HG03442 (cell line): ENCODE data around the gene RPN2.

Source experiments
- ATAC-seq: cut with Tn5 transposase; IDR thresholded peaks from one replicate; pipeline ENCODE4 v1.9.1; 2021; ENCODE audit warnings: mild to moderate bottlenecking, moderate library complexity; ENCODE audit not compliant: unreplicated experiment

The RPN2 gene

DNA sequence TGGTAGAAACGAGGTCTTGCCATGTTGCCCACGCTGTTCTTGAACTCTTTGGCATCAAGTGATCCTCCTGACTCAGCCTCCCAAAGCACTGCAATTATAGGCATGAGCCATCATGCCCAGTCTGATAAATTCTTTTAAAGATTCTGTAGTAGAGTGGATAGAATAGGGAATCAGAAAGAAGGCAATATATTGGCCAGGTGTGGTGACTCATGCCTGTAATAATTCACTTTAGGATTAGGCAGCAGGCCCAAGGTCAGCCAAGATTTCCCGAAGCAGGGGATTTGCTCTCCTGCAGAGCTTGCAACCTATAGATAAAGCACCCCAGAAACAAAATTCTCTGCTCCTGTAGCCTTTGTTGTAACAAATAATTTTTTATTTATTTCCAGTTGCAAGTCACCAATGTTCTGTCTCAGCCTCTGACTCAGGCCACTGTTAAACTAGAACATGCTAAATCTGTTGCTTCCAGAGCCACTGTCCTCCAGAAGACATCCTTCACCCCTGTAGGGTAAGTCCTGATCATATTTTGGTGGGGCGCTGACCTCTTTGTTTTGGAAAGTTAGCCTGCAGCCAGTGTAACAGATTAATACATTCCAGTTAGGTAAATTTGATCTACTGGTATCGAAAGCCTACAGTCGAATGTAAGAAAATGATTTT lies 30.7 kb downstream of the RPN2 start:
- ATAC-seq: no peak

DNA sequence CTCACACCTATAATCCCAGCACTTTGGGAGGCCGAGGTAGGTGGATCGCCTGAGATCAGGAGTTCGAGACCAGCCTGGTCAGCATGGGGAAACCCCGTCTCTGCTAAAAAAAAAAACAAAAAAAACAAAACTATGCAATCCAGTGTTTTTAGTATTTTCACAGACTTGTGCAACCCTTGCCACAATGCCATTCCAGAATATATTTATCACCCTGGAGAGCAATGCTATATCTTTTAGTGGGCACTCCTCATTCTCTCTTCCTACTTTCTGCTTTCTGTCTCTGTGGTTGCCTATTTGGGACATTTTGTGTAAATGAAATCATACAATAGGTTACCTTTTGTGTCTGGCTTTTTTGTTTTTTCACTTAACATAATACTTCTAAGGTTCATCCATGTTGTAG lies 39.3 kb downstream of the RPN2 start:
- no peak for ATAC-seq

DNA sequence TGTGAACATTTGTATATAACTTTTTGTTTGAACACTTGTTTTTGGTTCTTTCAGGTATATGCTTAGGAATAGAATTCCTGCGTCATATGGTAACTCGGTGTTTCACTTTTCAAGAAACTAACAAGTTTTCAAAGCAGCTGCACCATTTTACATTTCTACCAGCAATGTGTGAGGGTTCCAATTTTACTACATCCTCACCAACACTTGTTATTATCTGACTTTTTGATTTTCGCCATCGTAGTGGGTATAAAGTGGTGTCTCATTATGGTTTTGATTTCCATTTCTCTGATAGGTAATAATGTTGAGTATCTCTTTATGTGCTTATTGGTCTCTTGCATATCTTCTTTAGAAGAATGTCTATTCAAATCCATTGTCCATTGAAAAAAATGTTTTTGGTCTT lies 39.8 kb downstream of the RPN2 start:
- no peak for ATAC-seq

DNA sequence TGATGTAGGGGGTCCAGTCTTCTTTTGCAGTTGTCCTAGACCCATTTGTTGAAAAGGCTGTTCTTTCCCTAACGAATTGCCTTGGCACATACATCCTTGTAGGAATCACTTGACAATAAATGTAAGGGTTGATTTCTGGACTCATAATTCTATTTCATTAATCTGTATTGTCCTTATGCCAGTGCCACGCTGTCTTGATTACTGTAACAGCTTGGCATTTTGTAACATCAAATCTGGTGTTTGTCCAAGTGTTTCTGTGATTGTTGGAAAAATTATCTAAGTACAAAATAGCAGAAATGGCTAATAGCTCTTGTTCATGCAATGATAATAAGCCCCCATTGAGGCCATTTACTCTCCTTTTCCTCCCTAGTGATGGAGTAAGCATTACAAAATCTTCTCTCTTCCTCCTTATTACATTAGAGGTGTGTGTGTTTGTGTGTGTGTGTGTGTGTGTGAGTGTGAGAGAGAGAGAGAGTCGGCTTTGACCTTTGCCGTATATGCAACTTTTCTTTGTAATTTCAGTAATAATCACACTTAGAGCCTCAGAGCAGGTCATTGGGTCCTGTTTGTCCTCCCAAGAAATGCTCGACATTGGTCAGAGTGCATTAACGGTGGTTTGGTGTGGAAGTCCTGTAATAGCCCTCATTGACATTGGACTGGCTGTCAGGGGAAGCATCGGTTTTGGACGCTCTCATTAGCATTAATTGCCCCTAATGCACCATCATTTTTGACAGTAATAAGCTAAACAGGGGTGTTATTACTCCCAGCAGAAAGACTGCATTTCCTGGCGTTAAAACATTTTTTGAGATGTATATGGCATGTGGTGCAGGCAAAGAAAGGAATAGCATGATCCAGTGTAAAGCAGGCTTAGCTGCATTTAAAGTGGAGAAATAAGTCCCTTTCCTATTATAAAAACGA lies 40.9 kb downstream of the RPN2 start:
- ATAC-seq: no peak

DNA sequence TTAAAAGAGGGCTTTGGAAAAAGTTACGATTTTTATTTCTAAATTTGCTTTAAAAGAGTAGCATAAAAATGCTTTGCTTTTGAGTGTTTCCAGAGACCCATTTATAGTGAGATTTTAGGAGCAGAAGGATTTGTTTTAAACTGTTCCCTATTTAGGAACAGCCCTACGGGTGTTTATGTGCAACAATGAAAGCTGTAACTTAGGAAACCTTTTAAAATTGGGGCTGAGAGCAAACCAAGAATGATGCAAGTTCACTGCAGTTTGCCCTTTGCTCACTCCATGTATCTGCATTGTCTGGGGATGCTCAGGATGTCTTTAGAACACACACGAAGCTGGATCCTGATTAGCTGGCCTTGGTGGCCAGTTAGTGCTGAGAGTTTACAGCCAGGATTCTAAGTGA lies 41.6 kb downstream of the RPN2 start:
- no peak for ATAC-seq

DNA sequence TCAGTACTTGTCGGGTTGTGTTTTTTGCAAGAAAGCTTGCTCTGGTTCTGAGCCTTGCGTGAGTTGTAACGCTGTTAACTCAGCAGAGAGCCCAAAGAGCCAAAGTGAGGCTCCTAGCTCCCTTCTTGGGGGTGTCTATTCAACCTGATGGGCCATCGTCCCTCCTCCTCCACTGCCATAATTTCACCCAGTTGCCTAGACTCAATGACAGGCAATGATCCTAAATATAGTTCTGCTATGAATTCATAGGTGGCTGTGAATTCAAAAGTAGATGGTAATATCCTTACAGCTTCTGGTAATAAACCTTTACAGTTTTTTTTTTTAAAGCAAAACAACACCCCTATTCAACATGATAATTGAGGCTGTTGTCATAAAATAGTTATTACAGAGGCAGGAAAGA lies 43.0 kb downstream of the RPN2 start:
- no peak for ATAC-seq

DNA sequence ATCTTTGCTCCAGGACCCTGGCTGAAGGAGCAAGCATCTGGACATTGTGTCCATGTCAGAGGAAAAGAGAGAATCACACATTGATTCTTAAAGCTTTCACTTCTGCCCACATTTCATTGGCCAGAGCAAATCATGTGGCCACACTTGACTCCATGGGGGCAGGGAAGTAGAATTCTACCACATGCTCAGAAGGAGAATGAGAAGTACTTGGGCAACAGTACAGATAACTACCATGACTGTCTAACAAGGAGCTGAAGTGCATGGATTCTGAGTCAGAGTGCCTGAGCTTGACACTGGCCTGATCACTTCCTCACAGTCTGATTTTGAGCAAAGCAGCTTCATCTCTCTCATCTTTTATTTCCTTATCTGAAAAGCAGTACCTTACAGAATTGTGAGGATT lies 43.9 kb downstream of the RPN2 start:
- no peak for ATAC-seq

DNA sequence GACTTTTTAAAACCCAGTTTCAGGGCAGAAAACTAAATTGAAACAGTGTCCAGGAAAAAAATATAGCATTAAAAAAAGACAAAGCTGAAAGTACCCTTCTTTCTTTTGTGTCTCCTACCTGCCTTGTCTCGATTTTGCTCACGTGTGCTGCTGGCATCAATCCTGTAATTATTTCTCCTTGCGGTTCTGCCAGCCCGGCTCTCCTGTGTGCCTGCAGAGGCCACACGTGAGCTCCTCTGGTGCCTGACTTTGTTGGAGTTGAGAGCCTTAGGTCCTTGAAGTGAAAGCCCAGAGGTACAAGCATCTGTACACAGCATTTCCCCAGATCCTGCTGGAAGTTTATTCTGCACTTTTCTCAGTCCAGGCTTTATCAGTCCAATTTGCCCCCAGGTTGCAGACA lies 46.0 kb downstream of the RPN2 start:
- ATAC-seq: no peak

DNA sequence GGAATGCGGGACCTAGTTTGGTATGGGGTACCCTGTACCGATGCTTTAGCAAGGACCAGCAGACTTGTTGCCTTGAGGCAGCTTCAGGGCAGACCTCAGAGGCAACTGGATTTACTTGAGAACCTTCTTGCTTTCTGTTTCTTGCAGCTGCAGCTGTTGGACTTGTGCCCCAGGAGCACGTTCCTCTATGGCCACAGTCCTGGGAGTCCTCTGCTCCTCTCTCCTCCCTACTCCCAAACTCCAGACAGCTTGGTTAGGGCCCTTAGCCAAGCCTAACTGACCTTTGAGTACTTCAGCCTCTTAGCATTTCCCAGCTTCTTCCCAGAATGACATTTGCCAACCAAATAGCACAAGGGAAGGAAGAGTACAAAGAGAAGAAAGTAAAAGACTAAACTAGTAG lies 47.8 kb downstream of the RPN2 start:
- no peak for ATAC-seq

DNA sequence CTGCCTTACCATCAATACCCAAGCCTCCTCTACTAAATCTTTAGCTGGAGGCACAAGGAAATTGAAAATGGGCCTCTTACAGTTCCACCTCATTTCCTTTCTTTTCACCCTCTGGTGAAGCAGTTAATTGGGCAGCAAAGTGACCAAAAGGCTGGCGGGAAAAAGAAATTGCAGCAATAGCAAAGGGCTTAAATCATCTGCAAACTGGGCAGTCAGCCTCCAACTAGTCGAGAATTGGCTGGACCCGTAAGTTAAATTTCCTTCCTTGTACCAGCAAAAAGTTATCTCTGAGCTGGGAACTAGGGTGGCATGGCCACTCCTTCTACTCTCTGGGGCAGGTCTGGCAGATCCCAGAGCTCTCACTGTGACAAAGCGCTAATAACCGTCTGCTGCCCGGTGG lies 49.0 kb downstream of the RPN2 start:
- ATAC-seq: no peak

DNA sequence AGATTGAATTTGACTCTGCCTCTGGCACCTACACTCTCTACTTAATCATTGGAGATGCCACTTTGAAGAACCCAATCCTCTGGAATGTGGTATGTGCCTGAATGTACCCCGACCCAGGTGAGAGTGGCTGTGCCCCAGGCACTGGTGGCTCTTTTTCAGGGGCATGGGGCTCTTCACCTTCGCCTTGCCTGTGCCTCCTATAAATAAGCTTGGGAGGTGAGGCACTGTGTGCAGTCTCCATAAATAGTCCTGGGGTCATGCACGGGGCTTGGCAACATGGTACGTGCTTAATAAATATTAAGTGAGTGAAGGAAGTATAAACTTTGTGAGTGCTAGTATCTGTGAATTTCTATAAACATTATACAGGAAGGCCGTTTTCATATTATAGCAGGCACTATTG lies 49.5 kb downstream of the RPN2 start:
- ATAC-seq: no peak

DNA sequence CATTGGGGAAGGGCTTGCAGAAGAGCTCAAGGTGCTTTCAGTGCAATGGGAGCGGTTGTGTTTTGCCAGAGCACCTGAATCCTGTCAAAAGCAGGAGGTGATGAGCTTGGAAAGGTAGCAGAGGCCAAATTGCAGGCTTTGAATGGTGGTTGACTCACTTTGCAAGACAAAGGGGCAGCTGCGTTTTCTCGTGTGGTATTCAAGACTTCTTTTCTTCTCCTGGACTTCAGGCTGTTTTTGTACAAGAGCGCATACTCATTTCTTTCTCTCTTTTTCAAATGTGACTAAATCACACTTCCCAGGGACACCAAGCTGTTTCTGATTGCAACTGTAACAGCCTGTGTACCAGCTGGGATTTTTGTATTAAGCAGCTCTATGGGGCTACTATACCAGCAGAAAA lies 50.2 kb downstream of the RPN2 start:
- no peak for ATAC-seq

DNA sequence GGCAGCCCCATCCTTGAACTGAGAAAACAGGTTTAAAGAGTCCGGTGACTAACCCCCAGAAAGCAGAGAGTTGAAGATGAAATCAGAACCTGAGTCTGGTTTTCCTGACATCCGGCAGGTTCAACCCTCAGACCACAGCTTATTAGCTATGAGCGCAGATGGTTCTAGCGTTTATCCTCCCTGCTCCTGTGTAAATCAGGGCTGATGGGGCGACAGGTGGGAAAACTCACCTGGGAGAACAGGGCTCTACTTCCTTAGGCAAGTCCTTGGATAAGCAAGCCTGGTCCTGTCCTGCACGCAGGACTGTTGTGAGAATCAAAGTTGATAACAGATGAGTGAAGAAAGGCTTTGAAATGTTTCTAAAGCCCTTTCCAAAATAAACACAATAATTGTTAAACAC lies 51.1 kb downstream of the RPN2 start:
- no peak for ATAC-seq

DNA sequence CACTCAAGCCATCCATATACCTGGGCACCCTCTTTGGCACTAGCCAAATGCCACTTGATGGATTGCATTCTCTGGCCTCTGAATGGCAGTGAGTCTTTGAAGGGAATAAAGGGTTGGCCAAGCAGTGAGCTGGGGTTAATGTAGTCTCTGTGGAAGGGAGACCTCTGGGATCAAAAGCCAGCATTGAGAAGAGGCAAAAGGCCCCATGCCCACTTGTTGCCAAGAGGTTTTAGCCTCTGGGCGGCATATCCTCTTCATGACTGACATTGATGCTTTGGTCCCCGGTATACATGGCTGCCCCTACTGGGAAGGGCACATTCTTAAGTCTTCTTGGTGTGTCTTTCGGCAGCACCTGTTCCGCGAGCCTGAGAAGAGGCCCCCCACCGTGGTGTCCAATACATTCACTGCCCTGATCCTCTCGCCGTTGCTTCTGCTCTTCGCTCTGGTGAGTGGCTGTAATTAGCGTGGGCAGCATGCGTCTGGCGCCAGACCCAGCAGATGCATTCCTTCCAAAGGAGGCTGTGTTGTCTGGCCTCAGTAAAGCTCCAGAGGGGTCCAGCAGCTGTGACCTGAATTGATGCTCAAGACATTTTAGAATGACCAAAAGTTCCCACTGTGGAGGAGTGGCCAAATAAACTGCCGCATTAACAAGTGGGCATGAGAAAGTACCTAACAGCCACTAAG lies 53.0 kb downstream of the RPN2 start:
- ATAC-seq: no peak

DNA sequence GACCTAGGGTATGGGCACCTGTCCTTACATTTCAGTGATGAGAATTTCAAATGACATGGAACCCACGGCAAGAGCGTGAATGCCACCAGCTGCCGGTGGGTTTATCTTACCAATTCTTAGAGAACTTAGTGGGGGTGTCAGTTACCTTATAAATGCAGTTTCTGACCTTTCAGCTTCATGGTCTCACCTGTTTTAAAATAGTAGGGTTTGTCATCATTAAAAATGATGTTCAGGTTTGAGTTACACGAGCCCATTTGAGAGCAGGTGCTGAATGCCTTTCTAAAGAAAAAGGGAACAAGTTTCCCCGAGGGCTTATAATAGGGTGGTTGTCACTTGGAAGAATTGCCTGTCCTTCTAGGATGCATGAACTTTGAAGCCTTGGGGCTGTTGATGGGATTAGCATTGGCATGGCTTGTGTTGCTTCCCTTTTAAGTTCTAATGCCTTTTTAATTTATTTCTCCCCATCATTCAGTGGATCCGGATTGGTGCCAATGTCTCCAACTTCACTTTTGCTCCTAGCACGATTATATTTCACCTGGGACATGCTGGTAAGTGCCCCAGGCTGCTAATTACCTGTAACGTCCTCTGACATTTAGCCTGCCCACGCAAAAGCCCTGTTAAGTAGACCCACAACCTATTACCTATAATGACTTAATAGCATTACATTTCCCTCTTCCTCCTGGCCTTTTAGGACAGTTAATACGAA lies 54.6 kb downstream of the RPN2 start:
- no peak for ATAC-seq

DNA sequence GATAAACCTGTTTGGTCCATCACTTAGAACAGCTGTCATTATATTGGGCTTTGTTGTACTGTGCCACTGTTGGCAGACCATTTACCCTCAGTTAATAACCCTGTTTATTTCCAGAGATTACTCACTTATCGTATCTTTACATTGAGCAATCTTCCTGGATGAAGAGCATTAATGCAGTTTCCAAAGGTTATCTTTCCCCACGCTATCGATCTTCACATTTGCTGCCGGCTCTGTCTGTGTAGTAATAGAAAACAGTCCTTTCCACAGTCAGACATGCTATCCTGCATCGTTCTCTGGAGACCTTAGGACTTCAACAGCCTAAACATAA lies 55.1 kb downstream of the RPN2 start:
- no peak for ATAC-seq

DNA sequence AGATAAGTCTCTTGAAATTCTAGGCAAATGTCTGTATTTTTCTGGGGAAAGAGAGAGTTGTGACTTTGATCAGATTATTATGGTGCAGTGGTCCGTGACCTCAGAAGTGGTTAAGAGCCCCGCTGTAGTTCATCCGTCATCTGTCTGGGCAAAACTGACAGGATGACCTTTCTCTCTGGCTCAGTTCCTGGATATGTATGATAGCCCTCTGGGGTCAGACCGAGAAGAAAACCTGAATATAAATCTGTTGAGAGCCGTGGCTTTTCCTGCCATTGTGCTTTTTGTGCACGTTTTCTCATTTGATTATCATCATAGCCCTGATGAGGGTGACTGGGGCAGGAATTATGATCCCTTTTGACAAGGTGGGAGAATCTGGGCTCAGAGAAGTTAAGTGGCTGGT lies 55.9 kb downstream of the RPN2 start:
- no peak for ATAC-seq

DNA sequence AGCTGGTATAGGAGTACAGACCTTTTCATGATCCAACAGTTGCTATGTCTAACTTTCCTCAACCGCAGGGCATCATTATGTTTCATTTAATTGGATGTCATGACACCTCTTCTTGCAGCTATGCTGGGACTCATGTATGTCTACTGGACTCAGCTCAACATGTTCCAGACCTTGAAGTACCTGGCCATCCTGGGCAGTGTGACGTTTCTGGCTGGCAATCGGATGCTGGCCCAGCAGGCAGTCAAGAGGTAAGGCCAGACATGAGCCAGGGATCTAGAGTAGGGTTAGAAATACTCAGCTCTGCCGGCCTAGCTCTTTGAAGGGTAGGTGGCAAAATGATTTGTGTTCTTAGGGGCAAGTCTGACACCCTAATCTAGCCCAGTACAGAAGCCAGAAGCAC lies 57.3 kb downstream of the RPN2 start:
- ATAC-seq: no peak

DNA sequence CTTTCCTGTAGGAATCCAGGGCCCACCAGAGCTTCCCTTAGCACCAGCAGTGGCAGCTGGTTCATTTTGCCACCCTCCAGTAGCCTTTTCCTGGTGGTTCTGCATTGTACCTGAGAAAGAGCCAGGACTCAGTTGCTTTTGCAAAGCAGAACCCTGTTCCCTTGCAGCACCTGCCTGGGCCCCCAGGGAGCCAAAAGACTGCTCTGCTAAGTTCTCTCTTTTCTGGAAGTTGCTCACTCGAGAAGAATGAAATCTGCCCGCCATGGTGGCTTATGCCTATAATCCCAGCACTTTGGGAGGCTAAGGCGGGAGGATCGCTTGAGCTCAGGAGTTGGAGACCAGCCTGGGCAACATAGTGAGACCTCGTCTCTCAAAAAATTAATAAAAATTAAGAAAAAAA lies 58.5 kb downstream of the RPN2 start:
- ATAC-seq: no peak

DNA sequence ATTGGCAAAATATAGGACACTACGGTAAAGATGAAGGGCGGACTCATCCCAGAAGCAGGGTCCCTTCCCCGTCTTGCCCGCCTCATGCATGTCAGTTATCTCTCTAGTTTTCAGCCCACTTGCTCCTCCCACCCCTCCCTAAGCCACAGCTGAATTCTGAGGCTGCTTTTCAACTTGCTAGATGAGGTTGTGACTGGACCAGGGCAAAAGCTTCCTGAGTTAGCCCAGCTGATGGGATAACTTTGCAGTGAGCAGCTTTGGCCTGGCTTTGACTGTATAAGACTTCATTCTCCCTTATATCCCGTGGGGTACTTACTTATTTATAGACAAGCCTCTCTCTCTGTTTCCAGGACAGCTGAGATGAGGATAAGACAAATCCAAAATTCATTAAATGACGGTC lies 59.3 kb downstream of the RPN2 start:
- no peak for ATAC-seq

DNA sequence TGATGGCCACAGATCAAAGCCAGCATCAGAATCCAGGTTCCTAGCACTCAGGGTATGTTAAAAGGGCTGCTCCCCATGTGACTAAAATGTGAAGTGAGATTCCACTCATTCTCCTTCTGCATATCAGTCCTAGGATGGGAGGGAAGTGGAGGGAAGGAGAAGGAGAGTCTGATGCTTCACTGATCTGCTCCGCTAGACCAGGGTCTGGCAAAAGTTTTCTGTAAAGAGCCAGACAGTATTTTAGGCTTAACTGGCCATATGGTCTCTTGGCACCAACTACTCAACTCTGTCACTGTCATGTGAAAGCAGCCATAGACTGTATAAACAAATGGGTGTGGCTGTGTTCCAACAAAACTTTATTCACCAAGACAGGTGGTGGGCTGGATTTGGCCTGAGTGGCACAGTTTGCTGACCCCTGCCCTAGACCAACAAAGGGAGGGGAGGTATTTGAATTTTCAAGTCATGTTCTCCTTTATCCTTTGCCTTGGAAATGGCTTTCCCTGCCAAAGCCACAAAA lies 59.9 kb downstream of the RPN2 start:
- ATAC-seq: no peak
